ENCODE measurements around the gene RNF144A. TPM values are rescaled to one million over a fixed set of nuclear protein-coding genes. Genes with fewer than 3 reads are reported as not detected.

Gene RNF144A
- total RNA-seq, 1 experiment from 2014 or later: 13.4 TPM

- no peak for DNase-seq (ENCODE audit: low spot score)
- in situ Hi-C loops (cut with HindIII; ENCODE audit: low sequenced_read_pairs): no loop called here
Observed at GRCh38 chr2:7048762-7049294, 131.6 kb downstream of the RNF144A start.

DNA sequence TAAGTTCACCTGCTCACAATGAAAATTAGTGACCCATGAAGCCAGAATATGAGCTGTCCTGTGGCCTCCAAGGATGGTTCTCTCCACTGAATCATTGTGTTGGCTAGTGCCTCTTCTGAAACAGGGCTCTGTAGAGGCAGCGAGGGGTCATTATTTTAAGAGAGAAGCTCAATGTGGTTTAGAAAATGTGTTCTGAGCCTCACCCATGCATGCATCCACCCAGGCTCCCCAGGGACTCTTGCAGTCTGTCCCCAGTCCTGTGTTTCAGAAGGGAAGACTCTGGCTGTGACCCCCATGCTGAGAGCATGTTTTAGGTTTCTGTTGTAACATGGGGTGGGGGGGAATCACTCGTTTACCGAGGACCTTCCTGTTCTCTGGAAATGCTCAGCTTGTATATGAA lies 135.2 kb downstream of the RNF144A start:
- in situ Hi-C loops (cut with HindIII; ENCODE audit: low sequenced_read_pairs): no loop called here
- DNase-seq (ENCODE audit: low spot score): no peak

GRCh38 chr2:7053650-7054265 lies 136.5 kb downstream of the RNF144A start:
- peak; percentile 72 for DNase-seq (ENCODE audit: low spot score)
- in situ Hi-C loops (cut with HindIII; ENCODE audit: low sequenced_read_pairs): no loop called here

- in situ Hi-C loops (cut with HindIII; ENCODE audit: low sequenced_read_pairs): no loop called here
- DNase-seq (ENCODE audit: low spot score): no peak
Observed at GRCh38 chr2:7057865-7058400, 140.7 kb downstream of the RNF144A start.

- in situ Hi-C loops (cut with HindIII; ENCODE audit: low sequenced_read_pairs): no loop called here
- peak; percentile 89 for DNase-seq (ENCODE audit: low spot score)
Observed at GRCh38 chr2:7060156-7060555, 142.9 kb downstream of the RNF144A start.

GRCh38 chr2:7060631-7061449 lies 143.6 kb downstream of the RNF144A start:
- in situ Hi-C loops (cut with HindIII; ENCODE audit: low sequenced_read_pairs): no loop called here
- peak; percentile 42 for DNase-seq (ENCODE audit: low spot score)

GRCh38 chr2:7061450-7061789 lies 144.2 kb downstream of the RNF144A start:
- in situ Hi-C loops (cut with HindIII; ENCODE audit: low sequenced_read_pairs): no loop called here
- DNase-seq (ENCODE audit: low spot score): peak; percentile 25

- DNase-seq (ENCODE audit: low spot score): peak; percentile 87
- in situ Hi-C loops (cut with HindIII; ENCODE audit: low sequenced_read_pairs): no loop called here
Observed at GRCh38 chr2:7061921-7062320, 144.7 kb downstream of the RNF144A start.

DNA sequence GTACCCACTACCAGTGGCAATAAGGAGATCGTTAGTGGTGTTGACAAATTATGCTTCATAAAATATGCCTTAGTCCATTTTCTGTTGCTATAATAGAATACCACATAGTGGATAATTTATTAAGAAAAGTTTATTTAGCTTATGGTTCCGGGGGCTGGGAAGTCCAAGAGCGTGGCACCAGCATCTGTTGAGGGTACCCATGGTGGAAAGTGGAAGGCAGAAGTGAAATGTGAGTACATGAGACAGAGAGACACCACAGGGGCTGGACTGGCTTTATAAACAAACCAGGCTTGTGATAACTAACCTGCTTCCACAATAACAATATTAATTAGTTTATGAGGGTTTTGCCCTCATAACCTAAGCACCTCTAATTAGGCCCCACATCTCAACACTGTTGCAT lies 146.6 kb downstream of the RNF144A start:
- DNase-seq (ENCODE audit: low spot score): no peak
- in situ Hi-C loops (cut with HindIII; ENCODE audit: low sequenced_read_pairs): no loop called here

- in situ Hi-C loops (cut with HindIII; ENCODE audit: low sequenced_read_pairs): no loop called here
Observed at GRCh38 chr2:7068457-7068856, 151.2 kb downstream of the RNF144A start.

DNA sequence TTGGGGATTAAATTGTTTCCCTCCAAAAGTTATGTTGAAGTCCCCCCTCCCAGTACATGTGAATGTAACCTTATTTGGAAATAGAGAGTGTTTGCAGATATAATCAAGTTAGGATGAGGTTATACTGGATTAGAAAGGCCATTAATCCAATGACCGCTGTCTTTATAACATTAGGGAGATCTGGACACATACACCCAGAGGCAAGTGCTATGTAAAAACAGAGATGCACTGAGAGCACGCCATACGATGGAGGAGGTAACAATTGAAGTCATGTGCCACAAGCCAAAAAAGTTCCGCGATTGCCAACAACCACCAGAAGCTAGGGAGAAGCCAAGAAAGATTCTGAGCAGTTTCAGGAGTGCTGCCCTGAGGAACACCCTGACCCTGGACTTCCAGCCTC lies 153.3 kb downstream of the RNF144A start:
- in situ Hi-C loops (cut with HindIII; ENCODE audit: low sequenced_read_pairs): no loop called here
- DNase-seq (ENCODE audit: low spot score): no peak

More at GRCh38 chr2:7068457-7068856, 151.2 kb downstream of the RNF144A start:
- DNase-seq (ENCODE audit: low spot score): no peak

DNA sequence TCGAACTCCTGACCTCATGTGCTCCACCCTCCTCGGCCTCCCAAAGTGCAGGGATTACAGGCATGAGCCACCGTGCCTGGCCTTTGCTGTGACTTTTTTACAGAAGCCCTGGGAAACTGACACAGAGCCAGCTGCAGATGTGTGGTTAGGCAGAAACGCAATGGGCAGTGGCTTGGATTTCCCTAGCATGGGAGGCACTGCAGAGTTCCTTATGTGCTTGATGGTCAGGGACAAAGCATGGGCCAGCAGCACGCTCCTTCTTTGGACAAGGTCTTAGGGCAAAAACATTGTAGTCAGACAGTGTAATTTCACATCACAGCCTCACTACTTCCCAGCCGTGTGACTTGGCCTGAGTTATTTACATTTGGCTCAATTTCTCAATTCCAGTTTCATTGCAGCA lies 153.9 kb downstream of the RNF144A start:
- no peak for DNase-seq (ENCODE audit: low spot score)
- in situ Hi-C loops (cut with HindIII; ENCODE audit: low sequenced_read_pairs): no loop called here

- no peak for DNase-seq (ENCODE audit: low spot score)
- in situ Hi-C loops (cut with HindIII; ENCODE audit: low sequenced_read_pairs): no loop called here
Observed at GRCh38 chr2:7071916-7072556, 154.8 kb downstream of the RNF144A start.

DNA sequence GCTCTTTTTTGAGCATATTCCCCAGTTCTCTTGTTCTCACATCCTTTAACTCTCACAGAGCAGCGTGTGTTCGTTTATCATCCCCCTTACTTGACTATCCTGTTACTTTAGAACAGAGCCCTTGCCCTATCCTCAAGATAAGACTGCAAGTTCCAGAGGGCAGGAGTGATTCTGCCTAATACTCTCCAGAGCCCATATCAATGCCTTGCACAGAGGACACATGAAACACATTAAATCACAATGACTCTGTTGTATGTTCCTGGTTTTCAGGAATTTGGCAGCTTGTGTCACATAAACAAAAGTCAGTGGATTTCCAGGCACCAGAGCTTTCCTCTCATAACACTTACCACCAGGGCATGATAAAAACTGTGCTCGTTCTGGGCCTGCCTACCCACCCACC lies 156.7 kb downstream of the RNF144A start:
- DNase-seq (ENCODE audit: low spot score): no peak
- in situ Hi-C loops (cut with HindIII; ENCODE audit: low sequenced_read_pairs): no loop called here

- no peak for DNase-seq (ENCODE audit: low spot score)
- in situ Hi-C loops (cut with HindIII; ENCODE audit: low sequenced_read_pairs): no loop called here
Observed at GRCh38 chr2:7075834-7076233, 158.6 kb downstream of the RNF144A start.

- in situ Hi-C loops (cut with HindIII; ENCODE audit: low sequenced_read_pairs): no loop called here
- DNase-seq (ENCODE audit: low spot score): no peak
Observed at GRCh38 chr2:7077660-7078267, 160.6 kb downstream of the RNF144A start.

DNA sequence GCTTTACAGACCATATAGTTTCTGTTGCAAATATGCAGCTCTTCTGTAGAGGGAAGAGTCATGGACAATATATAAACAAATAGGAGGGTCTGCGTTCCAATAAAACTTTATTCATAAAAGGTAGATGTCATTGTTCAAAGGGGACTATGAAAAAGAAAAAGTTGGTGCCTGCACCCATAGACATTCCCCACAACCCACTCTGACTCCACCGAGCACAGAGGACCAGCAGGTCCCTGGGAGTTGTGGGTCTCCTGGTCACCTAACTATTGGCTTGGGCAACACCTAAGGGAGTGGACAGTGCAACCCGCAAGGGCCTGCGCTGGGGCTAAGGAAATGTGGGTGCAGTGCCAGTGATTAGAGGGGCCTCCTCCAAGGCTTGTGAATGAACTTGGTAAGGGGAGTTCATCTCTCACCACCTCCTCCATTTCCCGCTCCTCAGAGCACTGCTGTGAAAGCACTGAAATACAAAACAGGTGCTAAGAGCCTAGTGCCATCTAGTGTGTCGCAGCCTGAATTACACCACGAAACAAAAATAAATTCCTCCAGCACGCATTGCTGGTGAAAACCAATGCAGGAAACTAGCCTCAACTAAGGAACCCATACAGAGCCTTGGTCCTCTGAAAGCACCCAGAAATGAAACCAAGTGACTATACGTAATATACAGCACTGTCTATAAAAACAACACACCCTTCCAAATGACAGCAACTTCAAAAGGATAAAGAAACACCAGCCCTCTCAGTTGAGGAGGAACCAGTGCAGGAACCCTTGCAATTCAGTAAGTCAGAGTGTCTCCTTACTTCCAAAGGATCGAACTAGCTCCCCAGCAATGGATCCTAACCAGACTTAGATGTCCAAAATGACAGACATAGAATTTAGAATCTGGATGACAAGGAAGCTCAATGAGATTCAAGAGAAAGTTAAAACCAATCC lies 166.6 kb downstream of the RNF144A start:
- in situ Hi-C loops (cut with HindIII; ENCODE audit: low sequenced_read_pairs): no loop called here
- DNase-seq (ENCODE audit: low spot score): peak; percentile 25

DNA sequence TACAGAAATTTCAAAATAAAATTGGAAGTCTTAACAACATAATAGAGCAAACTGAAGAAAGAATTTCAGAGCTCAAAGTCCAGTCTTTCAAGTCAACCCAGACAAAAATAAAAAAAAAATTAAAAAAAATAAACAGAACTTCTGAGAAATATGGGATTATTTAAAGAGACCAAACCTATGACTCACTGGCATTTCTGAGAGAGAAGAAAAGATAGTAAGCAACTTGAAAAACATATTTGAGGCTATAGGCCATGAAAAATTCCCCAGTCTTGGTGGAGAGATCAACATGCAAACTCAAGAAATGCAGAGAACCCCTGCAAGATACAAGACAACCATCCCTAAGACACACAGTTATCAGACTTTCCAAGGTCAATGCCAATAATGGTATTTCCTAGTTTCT lies 167.4 kb downstream of the RNF144A start:
- DNase-seq (ENCODE audit: low spot score): no peak
- in situ Hi-C loops (cut with HindIII; ENCODE audit: low sequenced_read_pairs): no loop called here

GRCh38 chr2:7089284-7089683 lies 172.1 kb downstream of the RNF144A start:
- in situ Hi-C loops (cut with HindIII; ENCODE audit: low sequenced_read_pairs): no loop called here
- no peak for DNase-seq (ENCODE audit: low spot score)
